MV-4-11 (cell line): ENCODE results near the gene RHEX.
"Not testable (repeated sequence)": the region's sequence is repeated elsewhere in the genome, so short reads cannot be mapped to it uniquely, and the experiment has no call there.

Experiments
- DNase-seq: peaks from one replicate; lab custom pipeline; 2025; lab: John Stamatoyannopoulos, UW

The RHEX gene, protein sequence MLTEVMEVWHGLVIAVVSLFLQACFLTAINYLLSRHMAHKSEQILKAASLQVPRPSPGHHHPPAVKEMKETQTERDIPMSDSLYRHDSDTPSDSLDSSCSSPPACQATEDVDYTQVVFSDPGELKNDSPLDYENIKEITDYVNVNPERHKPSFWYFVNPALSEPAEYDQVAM

DNA sequence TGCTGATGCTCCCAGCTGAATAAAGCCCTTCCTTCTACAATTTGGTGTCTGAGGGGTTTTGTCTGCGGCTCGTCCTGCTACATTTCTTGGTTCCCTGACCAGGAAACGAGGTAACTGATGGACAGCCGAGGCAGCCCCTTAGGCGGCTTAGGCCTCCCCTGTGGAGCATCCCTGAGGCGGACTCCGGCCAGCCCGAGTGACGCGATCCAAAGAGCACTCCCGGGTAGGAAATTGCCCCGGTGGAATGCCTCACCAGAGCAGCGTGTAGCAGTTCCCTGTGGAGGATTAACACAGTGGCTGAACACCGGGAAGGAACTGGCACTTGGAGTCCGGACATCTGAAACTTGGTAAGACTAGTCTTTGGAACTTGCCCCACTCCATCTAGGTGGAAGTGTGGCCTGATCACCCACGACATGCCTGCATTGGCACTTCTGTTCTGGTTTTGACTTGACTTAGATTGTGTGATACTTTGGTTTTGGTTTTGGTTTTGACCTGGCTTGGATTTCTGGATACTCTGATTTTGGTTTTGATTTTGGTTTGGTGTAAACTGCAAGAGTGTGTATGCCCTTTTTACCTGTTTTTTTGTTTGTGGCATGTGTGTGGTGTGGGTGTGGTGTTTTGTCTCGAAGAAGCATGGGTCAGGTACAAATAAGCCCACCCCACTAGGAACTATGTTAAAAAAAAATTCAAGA is at the start of gene RHEX:
Gene RHEX, plus strand, starts transcription at position 255 of the 692 bp plus-strand sequence. CDS start 44,656 bp downstream, outside the sequence.
- DNase-seq = not testable (repeated sequence)

GRCh38 chr1:206003854-206004800 is 48.8 kb upstream of the RHEX start:
- DNase-seq = no peak

DNA sequence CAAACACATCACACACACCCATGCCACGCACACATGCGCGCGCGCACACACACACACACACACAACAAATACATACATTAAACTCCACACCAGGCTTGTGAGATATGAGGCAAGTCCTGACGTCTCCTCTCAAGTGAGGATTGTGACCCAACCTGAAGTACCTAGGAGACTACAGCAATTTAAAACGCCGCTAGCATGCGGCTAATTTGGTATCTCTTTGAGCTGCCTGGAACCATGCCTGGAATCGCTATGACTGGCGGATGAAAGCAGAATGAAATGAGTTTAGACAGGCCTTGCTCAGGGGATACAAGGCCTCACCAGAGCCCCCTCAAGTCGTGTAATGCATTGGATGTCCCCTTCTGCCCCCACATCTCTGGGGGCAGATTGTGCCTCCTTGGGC is 48.1 kb upstream of the RHEX start:
- DNase-seq = peak; percentile 7

DNA sequence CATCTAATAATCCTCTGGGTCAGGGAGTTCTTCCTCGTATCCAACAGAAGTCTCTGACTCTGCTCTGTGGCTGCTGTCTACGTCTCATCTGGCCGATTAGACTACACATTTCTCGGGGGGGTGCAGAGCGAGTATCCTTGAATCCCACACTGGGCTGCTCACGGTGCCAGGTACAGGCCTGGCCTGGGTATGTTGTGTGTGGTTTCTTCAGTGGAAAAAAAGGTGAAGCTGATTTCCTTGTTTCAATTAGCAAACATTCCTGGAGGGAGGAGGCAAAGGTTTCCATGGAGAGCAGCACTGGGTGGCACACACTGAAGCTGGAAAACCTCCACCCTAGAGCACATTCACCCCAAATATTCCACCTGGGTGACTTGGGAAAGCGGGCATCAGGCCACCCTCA is 47.7 kb upstream of the RHEX start:
- DNase-seq = no peak

- peak; percentile 63 for DNase-seq
Observed at GRCh38 chr1:206005778-206006180, 47.2 kb upstream of the RHEX start.

GRCh38 chr1:206006946-206007345 is 46.0 kb upstream of the RHEX start:
- no peak for DNase-seq

- no peak for DNase-seq
Observed at GRCh38 chr1:206010060-206010459, 42.9 kb upstream of the RHEX start.

GRCh38 chr1:206011057-206011456 is 41.9 kb upstream of the RHEX start:
- no peak for DNase-seq

DNA sequence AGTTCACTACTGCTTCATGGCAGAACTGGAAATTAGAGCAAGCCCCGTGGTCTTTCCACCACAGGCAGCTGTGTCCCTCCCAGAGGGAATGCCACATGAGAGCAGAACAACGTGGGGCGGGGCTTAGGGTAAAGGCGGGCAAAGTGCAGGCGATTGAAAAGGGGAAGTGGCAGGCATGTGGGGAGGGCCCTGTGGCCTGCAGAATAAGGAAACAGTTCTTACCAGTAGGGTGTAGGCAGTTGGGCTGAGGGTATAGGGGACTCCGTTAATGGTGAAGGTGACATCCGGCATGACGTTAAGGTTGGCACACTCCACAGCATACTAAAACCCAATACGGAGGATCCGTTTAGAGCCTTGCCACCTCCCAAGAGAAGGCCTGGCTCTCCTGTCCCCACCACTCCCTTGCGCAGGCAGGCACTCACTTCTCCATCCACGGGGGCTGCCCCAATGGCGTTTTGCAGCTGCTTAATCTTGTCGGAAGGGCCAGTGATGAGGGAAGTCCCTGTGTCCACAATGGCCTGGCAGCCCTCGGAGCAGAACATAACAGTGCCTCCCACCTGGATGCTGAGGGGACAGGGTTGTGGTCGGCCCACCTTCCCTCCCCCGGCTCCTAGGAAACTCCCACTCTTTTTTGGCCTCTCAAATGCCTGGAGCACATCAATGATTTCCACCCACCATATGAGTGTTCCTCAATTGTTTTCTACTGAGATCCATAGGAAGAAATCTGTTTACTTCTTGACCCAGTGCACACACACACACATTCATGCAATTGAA is 40.7 kb upstream of the RHEX start:
- DNase-seq = peak; percentile 99

DNA sequence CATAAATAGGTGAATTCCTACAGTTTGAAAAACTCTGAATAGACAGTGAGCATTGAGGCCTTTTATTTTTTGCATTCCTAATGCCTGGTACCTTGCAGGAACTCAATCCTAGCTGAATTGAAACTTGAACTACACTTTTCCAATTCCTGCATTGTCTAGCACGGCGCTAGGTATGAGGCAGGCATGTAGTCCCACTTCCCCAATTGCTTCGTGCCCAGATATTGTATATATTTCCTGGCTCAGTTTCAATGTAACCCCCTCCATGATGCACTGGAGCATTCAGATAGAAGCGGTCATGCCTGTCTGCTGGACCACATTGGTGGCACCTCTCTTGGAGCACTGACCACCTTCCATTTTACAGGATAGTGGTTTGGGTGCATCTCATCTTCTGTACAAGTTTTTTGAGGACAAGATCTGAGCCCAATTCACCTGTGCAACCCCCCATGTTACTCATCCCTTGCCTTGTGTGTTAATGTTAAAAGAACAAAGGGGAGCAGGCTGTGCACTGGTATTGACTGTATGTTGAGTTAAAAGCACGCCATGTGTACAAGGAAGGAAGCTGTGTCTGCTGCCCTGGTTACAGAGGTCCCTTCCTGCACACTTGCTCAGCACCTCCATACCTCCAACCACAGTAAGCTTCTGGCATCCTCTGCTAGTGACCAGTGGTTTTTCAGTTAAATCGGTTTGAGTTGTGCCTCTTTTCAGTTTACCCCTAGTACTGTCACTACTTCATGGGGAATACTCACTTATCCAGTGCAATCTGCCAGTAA is 39.8 kb upstream of the RHEX start:
- DNase-seq = peak; percentile 34

GRCh38 chr1:206014601-206015000 is 38.4 kb upstream of the RHEX start:
- no peak for DNase-seq

DNA sequence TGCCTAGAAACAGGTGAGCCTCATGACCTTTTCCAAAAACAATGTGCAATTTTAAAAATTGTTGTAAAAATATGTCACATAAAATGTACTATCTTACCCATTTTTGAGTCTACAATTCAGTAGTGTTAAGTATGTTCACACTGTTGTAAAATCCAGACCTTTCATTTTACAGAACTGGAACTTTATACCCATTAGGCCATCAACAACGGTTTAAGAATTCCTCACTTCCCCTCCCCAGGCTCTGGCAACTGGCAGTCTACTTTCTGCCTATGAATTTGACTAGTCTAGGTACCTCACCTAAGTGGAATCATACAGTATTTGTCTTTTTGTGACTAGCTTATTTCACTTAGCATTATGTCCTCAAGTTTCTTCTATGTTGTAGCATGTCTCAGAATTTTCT is 37.9 kb upstream of the RHEX start:
- DNase-seq = peak; percentile 36

- no peak for DNase-seq
Observed at GRCh38 chr1:206020393-206021007, 32.5 kb upstream of the RHEX start.

- DNase-seq = no peak
Observed at GRCh38 chr1:206021008-206021625, 31.9 kb upstream of the RHEX start.

DNA sequence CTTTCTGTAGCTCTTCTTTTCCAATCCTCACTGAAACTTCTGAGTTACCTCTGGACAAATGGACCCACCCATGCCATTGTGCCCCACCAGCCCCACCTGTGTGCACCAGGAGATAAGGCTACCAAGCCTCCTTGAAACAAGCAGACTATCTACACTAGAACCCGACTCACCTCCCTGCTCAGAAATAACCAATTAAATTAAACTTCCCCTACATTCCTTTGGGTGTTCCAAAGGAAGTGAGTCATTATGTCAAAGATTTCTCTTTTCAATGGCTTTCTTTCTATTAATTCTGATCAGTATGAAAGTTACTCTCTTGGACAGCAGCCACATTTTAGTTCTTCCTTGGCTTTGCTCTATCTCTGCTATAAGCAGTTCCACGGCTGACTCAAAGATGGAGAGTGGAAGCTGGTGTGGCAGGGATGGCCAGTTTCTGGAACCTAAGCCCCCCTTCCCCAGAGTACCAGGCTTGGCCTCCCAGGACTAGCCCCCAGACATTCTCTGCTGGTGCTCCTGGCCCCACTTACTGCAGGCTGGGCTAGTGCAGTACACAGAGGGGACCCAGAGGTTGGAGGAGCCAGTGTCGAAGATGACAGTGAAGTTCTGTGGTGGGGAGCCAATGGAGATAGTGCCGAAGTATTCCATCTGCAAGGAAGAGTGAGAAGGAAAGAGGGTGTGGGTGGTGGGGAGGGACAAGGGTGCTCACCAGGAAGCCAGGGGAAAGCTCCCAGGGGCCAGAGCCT is 31.2 kb upstream of the RHEX start:
- DNase-seq = no peak

DNA sequence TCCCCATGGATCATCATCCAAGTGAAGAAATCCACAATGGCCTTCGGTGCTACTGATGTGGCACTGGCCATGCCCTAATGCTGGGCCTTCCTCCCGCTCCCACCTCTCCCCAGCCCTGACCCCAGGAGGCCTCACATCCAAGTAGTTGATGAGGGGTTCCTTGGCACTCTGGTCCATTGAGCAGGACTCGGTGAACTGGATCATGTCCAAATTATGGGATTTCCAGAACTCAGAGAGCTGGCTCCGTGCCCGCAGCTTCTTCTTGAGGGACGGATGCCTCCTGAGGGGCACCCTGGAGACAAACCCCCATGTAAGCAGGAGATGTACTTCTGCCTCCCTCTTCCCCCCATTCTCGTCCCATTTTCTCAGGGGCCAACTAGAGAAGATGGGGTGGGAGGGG is 30.2 kb upstream of the RHEX start:
- no peak for DNase-seq

DNA sequence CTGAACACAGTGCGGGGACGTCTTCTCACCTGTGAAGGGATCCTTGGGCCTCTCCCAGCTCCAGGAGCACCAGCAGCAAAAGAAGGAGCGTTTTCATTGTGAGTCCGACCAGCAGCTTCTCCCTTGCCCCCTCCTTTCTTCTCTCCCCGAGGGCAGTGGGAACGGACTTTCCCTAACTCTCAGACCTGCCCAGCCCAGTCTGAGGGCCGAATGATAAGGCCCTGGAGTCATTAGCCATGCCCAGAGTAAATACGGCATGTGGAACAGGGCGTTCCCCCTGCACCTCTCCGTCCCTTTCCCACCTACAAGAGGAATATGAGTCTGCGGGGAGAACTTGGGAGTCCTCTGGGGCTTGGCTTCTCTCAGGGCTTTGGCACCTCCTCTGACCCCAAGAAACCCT is 29.3 kb upstream of the RHEX start, which contains the start of gene CTSE:
Gene CTSE, minus strand, starts transcription at position 201 of the 400 bp plus-strand sequence. Its CDS starts 104 bp downstream, at position 97.
- no peak for DNase-seq

DNA sequence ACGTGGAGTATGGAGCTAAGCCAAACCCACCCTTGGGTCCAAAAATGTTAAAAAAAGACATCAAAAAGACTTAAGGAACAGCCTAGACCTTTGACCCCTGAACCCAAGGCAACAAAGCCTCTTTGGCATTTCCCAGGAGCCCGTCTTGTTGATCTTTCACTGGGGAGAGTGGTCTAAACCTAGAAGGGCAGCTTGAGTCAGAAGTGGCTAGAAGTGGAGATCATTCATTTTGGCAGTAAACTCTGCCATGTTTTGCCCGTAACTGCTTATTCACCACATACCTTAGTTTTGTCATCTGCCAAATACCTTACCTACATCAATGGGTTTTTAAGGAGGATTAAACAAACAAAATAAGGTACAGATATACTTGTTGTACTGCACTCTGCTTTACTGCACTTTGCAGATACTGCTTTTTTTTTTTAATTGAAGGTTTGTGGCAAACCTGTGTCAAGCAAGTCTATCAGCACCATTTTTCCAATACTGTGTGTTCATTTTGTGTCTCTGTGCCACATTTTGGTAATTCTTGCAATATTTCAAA is 27.6 kb upstream of the RHEX start:
- DNase-seq = no peak

- DNase-seq = no peak
Observed at GRCh38 chr1:206029484-206029883, 23.5 kb upstream of the RHEX start.
